H9 (cell line): ENCODE data around the gene DOCK2. TPM values are rescaled to one million over a fixed set of nuclear protein-coding genes. Genes with fewer than 3 reads are reported as not detected.

ENCODE experiments used
- DNase-seq: peaks from one replicate; pipeline ENCODE4 v3.0.0-alpha.2; 2017
- H2AFZ ChIP-seq: one replicate; pipeline ENCODE4 v1.6.1; 2013; ENCODE audit warnings: mild to moderate bottlenecking, low read length, control low read depth, moderate library complexity
- H2AK5ac ChIP-seq: 2 replicates; pipeline ENCODE4 v1.6.1; 2013; ENCODE audit warnings: low read length, control low read depth, mixed read lengths; ENCODE audit not compliant: insufficient read length
- H2BK120ac ChIP-seq: one replicate; pipeline ENCODE4 v1.6.1; 2013; ENCODE audit warnings: low read depth, mild to moderate bottlenecking, low read length, control low read depth, inconsistent platforms; ENCODE audit not compliant: poor library complexity, severe bottlenecking
- H2BK12ac ChIP-seq: 2 replicates; pipeline ENCODE4 v1.6.1; 2013; ENCODE audit warnings: low read length, control low read depth, mixed read lengths, low read depth; ENCODE audit not compliant: insufficient read length
- H2BK15ac ChIP-seq: 2 replicates; pipeline ENCODE4 v1.6.1; 2013; ENCODE audit warnings: low read depth, low read length, control low read depth
- H2BK20ac ChIP-seq: one replicate; pipeline ENCODE4 v1.6.1; 2013; ENCODE audit warnings: low read depth, mild to moderate bottlenecking, low read length, control low read depth, inconsistent platforms; ENCODE audit not compliant: poor library complexity, severe bottlenecking
- H2BK5ac ChIP-seq: 2 replicates; pipeline ENCODE4 v1.6.1; 2013; ENCODE audit warnings: low read length, control low read depth, mixed read lengths; ENCODE audit not compliant: insufficient read length
- H3K14ac ChIP-seq: 2 replicates; pipeline ENCODE4 v1.6.1; 2013; ENCODE audit warnings: low read length, control low read depth; ENCODE audit not compliant: insufficient read depth
- H3K18ac ChIP-seq: 2 replicates; pipeline ENCODE4 v1.6.1; 2013; ENCODE audit warnings: low read depth, mild to moderate bottlenecking, mixed read lengths, low read length, control low read depth; ENCODE audit not compliant: insufficient read length
- H3K23ac ChIP-seq: 2 replicates; pipeline ENCODE4 v1.6.1; 2013; ENCODE audit warnings: low read length, control low read depth, mixed read lengths, low read depth; ENCODE audit not compliant: insufficient read length
- H3K23me2 ChIP-seq: 2 replicates; pipeline ENCODE4 v1.6.1; 2013; ENCODE audit warnings: low read depth, mild to moderate bottlenecking, mixed read lengths, low read length, control low read depth; ENCODE audit not compliant: insufficient read length, poor library complexity, severe bottlenecking
- H3K27ac ChIP-seq: 2 replicates; pipeline ENCODE4 v1.5.1; 2013; ENCODE audit warnings: low read length, control low read depth, mixed read lengths, low read depth; ENCODE audit not compliant: insufficient read length
- H3K27me3 ChIP-seq: 2 replicates; pipeline ENCODE4 v1.6.1; 2013; ENCODE audit warnings: low read length, control low read depth, inconsistent platforms; ENCODE audit not compliant: insufficient read depth
- H3K4ac ChIP-seq: 2 replicates; pipeline ENCODE4 v1.6.1; 2013; ENCODE audit warnings: low read depth, mild to moderate bottlenecking, control low read depth, inconsistent platforms, low read length, moderate library complexity
- H3K4me1 ChIP-seq: 2 replicates; pipeline ENCODE4 v1.6.1; 2013; ENCODE audit warnings: low read length, control low read depth, inconsistent platforms; ENCODE audit not compliant: insufficient read depth
- H3K4me2 ChIP-seq: 2 replicates; pipeline ENCODE4 v1.6.1; 2013; ENCODE audit warnings: low read length, control low read depth, mixed read lengths; ENCODE audit not compliant: insufficient read length, insufficient read depth
- H3K56ac ChIP-seq: 2 replicates; pipeline ENCODE4 v1.6.1; 2013; ENCODE audit warnings: low read depth, mild to moderate bottlenecking, mixed read lengths, low read length, control low read depth; ENCODE audit not compliant: insufficient read length
- H3K79me1 ChIP-seq: 2 replicates; pipeline ENCODE4 v1.6.1; 2013; ENCODE audit warnings: low read depth, mild to moderate bottlenecking, moderate library complexity, low read length, control low read depth, inconsistent platforms; ENCODE audit not compliant: insufficient read depth, poor library complexity, severe bottlenecking
- H3K79me2 ChIP-seq: 2 replicates; pipeline ENCODE4 v1.6.1; 2013; ENCODE audit warnings: low read length, control low read depth, inconsistent platforms; ENCODE audit not compliant: insufficient read depth
- H3K9ac ChIP-seq: 2 replicates; pipeline ENCODE4 v1.6.1; 2013; ENCODE audit warnings: low read length, control low read depth, mixed read lengths; ENCODE audit not compliant: insufficient read length; ENCODE audit errors: extremely low read depth
- H3K9me3 ChIP-seq: one replicate; pipeline ENCODE4 v1.6.1; 2013; ENCODE audit warnings: low read depth, low read length, inconsistent platforms; ENCODE audit not compliant: control insufficient read depth
- H3T11ph ChIP-seq: one replicate; pipeline ENCODE4 v1.6.1; 2013; ENCODE audit warnings: mild to moderate bottlenecking, low read length, control low read depth, inconsistent platforms
- H4K20me1 ChIP-seq: one replicate; pipeline ENCODE4 v1.6.1; 2013; ENCODE audit not compliant: control insufficient read depth, insufficient read length, insufficient read depth
- H4K5ac ChIP-seq: 2 replicates; pipeline ENCODE4 v1.6.1; 2013; ENCODE audit warnings: low read depth, mild to moderate bottlenecking, mixed read lengths, low read length, control low read depth; ENCODE audit not compliant: insufficient read length
- H4K8ac ChIP-seq: replicated peaks from 2 replicates; pipeline ENCODE4 v1.6.1; 2013; ENCODE audit warnings: low read length, control low read depth, mixed read lengths, low read depth; ENCODE audit not compliant: insufficient read length
- H4K91ac ChIP-seq: 2 replicates; pipeline ENCODE4 v1.6.1; 2013; ENCODE audit warnings: low read depth, mild to moderate bottlenecking, moderate library complexity, mixed read lengths, low read length, control low read depth; ENCODE audit not compliant: insufficient read length
- H3K27ac Mint-ChIP-seq, 3 experiments: 2 replicates in 2 of 3; 3 replicates in 1 of 3; pipeline ENCODE4 v1.8.0; 2020 to 2021; ENCODE audit warnings: mixed read lengths in 3 of 3, mild to moderate bottlenecking in 1 of 3, moderate library complexity in 1 of 3
- H3K27me3 Mint-ChIP-seq: 2 replicates; pipeline ENCODE4 v1.8.0; 2021; ENCODE audit warnings: low read depth, mild to moderate bottlenecking, moderate library complexity, mixed read lengths
- H3K36me3 Mint-ChIP-seq, 3 experiments: 2 replicates in 2 of 3; 3 replicates in 1 of 3; pipeline ENCODE4 v1.8.0; 2020 to 2021; ENCODE audit warnings: low read depth in 3 of 3, mixed read lengths in 3 of 3; ENCODE audit not compliant: insufficient read depth in 1 of 3
- H3K4me1 Mint-ChIP-seq, 2 experiments: 2 replicates each; pipeline ENCODE4 v1.8.0; 2020; ENCODE audit warnings: mixed read lengths in 2 of 2
- H3K4me3 Mint-ChIP-seq, 2 experiments: 2 replicates in 1 of 2; 3 replicates in 1 of 2; pipeline ENCODE4 v1.8.0; 2020 to 2021; ENCODE audit warnings: mild to moderate bottlenecking in 2 of 2, mixed read lengths in 2 of 2, moderate library complexity in 1 of 2
- H3K9me3 Mint-ChIP-seq, 2 experiments: 2 replicates in 1 of 2; 3 replicates in 1 of 2; pipeline ENCODE4 v1.8.0; 2020; ENCODE audit warnings: mild to moderate bottlenecking in 2 of 2, mixed read lengths in 2 of 2, moderate library complexity in 1 of 2
- WGBS: extraction: QIAGEN DNeasy Blood & Tissue Kit; methylation state at CpG from one replicate; pipeline ENCODE4 v1.1.7; 2013; ENCODE audit warnings: missing lambda C conversion rate, low lambda C conversion rate, mixed read lengths; ENCODE audit not compliant: insufficient read length; ENCODE audit errors: extremely low coverage; 5-methylcytosine and 5-hydroxymethylcytosine counted together
- total RNA-seq: library from RNA; stranded (reverse); gene quantifications from 2 replicates; pipeline ENCODE4 v1.2.1, GENCODE V29; 2021
- TF ChIP-seq, protein P1 (sequence below): fragments of 200-600 bp; sonication (generic); conservative IDR thresholded peaks from 3 replicates; pipeline ENCODE4 v1.8.0; 2021; ENCODE audit warnings: antibody characterized with exemption, mild to moderate bottlenecking

The DOCK2 gene
- total RNA-seq, 1 experiment from 2014 or later: 7.8 TPM

DNA sequence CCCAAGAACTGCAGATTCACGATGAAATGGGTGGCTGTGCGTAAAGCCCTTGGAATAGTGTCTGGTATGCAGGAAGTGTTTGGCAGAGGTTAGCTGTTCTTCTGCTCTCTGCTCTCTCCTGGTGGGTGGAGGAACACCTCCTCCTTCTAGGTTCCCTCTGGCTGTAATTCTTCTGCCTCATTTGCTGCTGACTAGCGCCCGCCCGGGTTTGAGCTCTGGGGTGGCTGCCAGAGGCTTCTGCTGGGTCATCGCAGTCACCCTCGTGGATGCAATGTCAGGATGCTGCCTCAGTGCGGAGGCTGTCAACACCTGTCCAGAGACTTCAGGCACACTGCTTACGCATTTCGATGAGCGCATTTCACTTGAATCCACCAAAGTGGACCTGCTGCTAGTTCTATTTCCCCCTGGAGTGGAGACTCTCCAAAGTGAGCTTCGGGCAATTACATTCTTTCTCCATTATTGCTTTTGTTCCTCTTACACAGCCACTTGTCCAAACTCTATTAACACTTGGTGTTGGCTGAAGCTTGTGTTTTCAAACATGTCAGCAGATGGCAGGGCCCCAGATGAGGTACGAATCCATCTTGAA, 11.7 kb downstream of the DOCK2 start:
- Mint-ChIP-seq H3K4me3 (no peak overlapping the region), H3K27ac (no peak overlapping the region), H3K9me3 (no peaks in the 10 kb centered on the region), H3K36me3 (no peaks in the 10 kb centered on the region), H3K4me1 (peaks cover 15 to 22% of the 10 kb centered on the region in 2 experiments), H3K27me3 (no peaks in the 10 kb centered on the region)
- Histone ChIP-seq H3K9me3 (no peaks in the 10 kb centered on the region), H2BK120ac (no peak overlapping the region), H3K27ac (no peak overlapping the region), H3K23ac (no peak overlapping the region), H3K9ac (no peak overlapping the region), H3K4me1 (no peaks in the 10 kb centered on the region), H2BK12ac (no peak overlapping the region), H3K4ac (no peak overlapping the region), H3K56ac (no peak overlapping the region), H3K79me2 (no peaks in the 10 kb centered on the region), H3K4me2 (no peak overlapping the region), H3K14ac (no peak overlapping the region), H4K91ac (no peak overlapping the region), H3K27me3 (no peaks in the 10 kb centered on the region), H3K79me1 (no peaks in the 10 kb centered on the region), H4K5ac (no peak overlapping the region), H2BK5ac (no peak overlapping the region), H3K18ac (no peak overlapping the region), H2BK15ac (no peak overlapping the region), H4K20me1 (no peaks in the 10 kb centered on the region), H2AK5ac (no peak overlapping the region), H2BK20ac (no peak overlapping the region), H2AFZ (no peak overlapping the region), H3K23me2 (no peaks in the 10 kb centered on the region), H3T11ph (no peak overlapping the region), H4K8ac (no peak overlapping the region)
- peak; percentile 50 for DNase-seq
- TF ChIP-seq, protein P1, sequence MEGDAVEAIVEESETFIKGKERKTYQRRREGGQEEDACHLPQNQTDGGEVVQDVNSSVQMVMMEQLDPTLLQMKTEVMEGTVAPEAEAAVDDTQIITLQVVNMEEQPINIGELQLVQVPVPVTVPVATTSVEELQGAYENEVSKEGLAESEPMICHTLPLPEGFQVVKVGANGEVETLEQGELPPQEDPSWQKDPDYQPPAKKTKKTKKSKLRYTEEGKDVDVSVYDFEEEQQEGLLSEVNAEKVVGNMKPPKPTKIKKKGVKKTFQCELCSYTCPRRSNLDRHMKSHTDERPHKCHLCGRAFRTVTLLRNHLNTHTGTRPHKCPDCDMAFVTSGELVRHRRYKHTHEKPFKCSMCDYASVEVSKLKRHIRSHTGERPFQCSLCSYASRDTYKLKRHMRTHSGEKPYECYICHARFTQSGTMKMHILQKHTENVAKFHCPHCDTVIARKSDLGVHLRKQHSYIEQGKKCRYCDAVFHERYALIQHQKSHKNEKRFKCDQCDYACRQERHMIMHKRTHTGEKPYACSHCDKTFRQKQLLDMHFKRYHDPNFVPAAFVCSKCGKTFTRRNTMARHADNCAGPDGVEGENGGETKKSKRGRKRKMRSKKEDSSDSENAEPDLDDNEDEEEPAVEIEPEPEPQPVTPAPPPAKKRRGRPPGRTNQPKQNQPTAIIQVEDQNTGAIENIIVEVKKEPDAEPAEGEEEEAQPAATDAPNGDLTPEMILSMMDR: peak; percentile 38; the same call in 1 of the 3 replicates
- no CpG with 5 or more reads among the region's 13 CpGs for WGBS
